Activated T-cell treated with anti-CD3 and anti-CD28 coated beads, Interleukin-2, amount 50 U/mL, for 4 hours (primary cell): Measurements from ENCODE around the gene ZNF254. TPM values are rescaled to one million over a fixed set of nuclear protein-coding genes. Genes with fewer than 3 reads are reported as not detected.

Experiments used
- total RNA-seq, 3 donors: library from RNA; stranded (reverse); gene quantifications; one replicate each; pipeline ENCODE4 v1.2.1, GENCODE V29; 2021

ZNF254 gene
- total RNA-seq, 3 donors from 2014 or later, result 5.6 to 7.0 (median 6.8) TPM

Other genes with a start within 250 kb of the ZNF254 start
- gene ZNF726, start 172.3 kb upstream of the ZNF254 start, total RNA-seq, result 1 to 10 TPM; 7.3 to 8.7 (median 7.6) TPM